NCI-H345 (cell line): ENCODE data around the gene APBB2.
A peak's percentile ranks its signal among the peaks of the same experiment; 100 is the strongest.

Source experiments
- DNase-seq: peaks from one replicate; lab custom pipeline; 2025; lab: John Stamatoyannopoulos, UW

The APBB2 gene

GRCh38 chr4:41098093-41099048 is 116.0 kb downstream of the APBB2 start:
- no peak for DNase-seq

DNA sequence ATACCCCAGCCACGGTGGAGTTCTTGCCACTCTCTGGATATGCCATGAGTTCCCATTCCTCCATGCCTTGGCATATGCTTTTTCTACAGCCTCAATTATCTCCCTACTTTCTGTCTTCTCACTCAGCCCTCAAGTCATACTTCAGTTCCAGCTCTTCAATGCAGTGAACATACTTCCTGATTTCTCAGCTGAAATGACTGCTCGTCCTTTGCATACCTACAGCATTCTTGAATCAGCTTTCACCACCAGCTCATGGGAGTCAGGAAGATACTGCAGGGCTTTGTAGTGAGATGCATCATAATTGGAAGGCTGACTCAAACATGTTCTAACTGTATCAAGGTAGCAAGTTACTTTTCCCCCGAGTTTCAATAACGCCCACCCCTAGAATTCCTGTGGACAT is 118.4 kb downstream of the APBB2 start:
- no peak for DNase-seq

DNA sequence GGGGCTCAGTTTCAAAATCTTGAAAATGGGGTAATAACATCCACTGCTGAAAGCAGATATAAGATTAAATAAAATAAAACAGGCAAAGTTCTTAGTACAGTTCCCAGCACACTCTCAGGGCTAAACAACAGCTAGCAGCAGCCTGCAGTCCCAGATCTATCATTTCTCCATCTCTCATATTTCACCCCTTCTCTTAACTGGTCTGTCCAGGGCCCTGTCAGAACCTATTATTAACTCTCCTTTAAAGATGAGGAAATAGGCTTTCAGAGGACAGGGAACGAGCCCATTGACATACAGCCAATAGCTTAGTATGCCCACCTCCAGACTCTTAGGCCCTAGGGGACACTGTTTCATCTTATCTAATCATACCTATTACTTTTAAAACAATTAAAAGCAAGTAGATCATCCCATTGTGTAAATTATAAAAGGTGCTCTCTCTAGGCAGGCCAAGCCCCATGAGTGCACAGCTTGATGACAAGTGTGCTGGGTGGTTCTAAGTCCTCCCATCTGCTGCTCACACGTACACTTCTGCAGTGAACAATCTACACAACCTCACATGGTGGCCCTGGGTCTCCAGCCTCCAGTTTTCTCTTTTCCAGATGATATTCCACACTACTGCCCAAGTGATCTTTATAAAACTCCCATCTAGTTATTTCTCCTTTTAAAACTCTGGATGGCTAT is 119.0 kb downstream of the APBB2 start:
- DNase-seq: peak; percentile 5

- DNase-seq: no peak
Observed at GRCh38 chr4:41092128-41092527, 122.2 kb downstream of the APBB2 start.

DNA sequence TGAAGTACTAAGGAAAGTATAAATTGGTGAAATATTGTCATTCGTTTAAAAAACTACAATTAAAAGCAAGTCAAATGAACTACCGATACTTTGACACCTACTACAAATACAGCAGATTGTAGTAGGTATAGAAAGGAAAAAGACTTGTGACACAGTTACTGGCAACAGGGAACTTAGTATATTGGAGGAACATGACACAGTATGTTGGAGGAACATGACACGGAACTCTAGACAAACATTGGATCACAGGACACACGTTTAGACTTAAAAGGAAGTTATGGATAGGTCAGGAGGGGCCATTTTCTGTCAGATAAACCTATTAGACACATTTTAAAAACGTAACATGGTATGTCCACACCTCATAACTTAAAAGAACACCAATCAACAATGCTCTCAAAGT is 132.5 kb downstream of the APBB2 start:
- no peak for DNase-seq

DNA sequence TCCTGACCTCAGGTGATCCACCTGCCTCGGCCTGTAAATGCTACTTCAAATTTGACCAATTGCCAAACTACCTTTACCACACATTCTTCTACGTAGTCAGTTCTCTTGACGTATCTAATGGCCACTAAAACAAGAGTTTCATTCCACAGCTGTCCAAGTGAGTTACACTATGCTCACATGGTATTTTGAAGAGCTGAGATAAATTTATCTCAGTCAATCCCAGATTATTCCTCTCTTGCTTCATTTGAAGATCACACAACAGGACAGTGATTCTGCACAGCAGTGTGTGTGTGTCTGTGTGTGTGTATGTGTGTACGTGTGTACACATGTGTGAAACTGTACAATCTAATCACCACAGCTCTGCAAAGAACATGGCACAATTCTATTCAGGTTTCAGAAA is 133.4 kb downstream of the APBB2 start:
- DNase-seq: no peak

DNA sequence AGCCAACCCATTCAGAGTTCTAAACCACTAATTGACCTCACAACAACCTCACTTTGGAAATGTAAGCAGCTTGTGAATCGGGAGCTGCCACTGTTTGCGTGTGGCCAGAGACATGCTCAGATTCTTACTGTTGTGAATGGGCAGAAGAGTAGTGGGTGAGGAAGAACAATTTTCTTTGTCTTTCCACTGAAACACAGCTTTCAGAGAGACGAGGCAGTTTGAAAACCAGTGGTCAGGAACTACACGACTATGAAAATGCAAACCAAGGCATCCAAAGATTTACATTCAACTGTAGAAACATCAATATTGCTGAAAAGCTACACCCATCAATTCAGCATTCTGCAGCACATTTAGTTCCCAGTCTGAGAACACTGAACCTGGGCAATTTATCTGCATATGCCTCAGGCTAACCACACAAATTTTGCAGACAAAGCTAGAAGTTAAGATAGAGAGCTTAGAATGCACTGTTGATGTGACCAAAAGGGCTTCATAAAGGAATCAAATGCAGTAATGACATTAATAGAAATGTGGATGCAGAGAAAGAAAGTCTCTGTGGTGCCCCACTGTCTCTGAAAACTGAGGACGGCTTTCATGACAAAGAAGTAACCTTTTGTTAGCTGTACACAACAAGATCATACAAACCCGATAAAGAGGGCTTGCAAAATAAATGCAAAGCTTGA is 134.3 kb downstream of the APBB2 start:
- no peak for DNase-seq

GRCh38 chr4:41077628-41078027 is 136.7 kb downstream of the APBB2 start:
- DNase-seq: no peak

DNA sequence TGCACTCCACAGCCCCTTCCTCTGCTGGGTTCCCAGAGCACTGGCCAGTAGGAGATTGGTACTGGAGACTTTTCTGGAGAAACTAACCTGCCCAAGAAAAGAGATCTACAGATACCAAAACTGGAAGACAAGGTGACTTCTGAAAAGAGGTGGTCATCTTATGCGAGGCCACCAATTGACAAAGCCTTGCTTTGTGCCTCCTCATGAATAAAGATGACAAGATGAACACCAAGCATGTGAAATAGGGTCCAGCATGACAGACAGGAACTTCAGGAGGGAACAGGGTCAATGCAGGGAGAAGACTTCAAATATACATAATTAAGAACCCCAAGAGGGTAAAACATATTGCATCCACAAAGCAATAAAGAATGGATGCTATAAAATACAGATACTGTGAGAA is 137.9 kb downstream of the APBB2 start:
- DNase-seq: no peak

DNA sequence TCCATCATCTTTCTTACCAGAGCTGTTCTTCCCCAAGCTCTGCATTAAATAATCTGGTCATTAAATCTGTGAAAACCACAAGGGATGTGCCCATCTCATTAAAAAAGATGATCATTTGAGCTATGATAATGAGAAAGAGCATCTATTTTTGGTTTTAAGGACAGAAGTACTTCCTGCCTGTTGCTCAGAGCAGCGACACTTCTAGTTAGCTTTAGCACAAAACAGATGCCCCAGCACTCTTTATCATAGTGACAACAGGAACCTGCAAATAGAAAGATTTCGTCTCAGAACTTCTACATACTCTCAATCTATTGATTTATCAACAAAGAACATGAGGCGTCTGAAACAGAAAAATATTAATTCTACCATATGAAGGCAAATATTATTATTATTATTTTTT is 140.1 kb downstream of the APBB2 start:
- DNase-seq: no peak

DNA sequence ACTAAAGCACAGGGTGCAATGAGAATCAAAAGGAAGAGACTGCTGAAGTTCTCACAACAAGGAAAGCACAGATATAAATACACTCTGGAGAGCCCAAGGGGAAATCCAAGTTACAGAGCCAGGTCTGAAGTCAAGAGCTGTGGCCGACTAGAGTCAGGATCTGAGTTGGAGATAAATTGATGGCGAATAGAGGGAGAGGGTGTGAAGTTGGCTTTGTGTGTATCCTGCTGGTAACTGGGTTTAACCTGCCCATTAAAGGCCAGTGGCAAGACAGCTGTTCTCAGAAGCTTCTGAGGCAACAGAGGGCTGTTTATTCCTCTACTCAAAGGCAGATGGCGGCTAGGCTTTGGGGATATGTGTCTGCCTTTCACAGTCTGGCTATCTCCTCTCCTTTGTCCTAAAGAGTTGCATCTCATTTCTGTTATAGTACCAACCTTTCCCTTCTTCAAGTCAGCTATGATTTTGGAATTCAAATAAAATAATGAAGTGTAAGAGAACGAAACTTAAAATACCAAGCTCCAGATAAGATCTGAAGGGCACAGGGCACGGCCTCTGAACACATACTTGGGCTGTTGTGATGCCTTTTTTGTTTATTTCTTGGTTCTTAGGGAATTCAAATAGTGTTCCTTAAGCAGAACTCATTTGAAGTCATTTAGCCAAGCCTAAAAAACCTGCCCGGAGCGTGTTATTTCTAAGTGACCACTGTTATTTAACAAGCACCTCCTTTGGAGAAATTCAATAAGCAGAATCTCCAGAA is 142.1 kb downstream of the APBB2 start:
- DNase-seq: no peak

GRCh38 chr4:41070516-41071281 is 143.6 kb downstream of the APBB2 start:
- no peak for DNase-seq

GRCh38 chr4:41069838-41070237 is 144.5 kb downstream of the APBB2 start:
- DNase-seq: peak; percentile 76

DNA sequence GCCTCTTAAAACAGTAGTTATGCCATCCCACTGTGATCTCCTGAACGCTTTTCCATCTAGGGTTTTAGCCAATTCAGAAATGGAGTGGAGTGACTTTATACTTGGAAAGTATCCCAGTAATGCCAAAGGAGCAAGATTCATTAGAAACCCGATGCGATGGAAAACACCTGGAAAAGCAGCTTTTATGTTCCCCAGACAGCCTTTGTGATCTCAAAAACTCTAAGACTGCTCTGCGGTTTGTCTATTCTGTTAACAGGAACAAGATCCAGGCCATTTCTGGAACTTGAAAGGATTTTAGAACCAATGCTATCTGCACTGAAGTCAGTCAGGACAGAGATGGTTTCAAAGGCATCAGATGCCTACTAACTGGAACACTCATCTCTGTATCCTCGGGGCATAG is 145.1 kb downstream of the APBB2 start:
- peak; percentile 3 for DNase-seq

DNA sequence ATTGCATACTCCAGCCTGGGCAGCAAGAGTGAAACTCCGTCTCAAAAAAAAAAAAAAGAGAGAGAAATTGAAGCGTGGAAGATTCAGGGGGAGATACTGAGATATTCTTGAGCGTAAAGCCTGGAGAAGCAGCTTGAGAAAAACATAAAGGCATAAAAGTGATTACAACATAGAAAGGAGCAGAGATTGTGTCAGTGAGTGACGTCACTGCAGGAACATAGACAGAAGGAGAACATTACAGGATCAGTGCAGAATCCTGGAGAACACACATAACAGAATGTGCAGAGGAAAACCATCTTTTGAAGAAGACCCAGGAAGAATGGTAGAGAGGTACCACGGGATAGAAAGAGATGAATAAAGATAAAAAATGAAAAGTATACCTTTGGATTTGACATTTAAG is 147.0 kb downstream of the APBB2 start:
- no peak for DNase-seq

DNA sequence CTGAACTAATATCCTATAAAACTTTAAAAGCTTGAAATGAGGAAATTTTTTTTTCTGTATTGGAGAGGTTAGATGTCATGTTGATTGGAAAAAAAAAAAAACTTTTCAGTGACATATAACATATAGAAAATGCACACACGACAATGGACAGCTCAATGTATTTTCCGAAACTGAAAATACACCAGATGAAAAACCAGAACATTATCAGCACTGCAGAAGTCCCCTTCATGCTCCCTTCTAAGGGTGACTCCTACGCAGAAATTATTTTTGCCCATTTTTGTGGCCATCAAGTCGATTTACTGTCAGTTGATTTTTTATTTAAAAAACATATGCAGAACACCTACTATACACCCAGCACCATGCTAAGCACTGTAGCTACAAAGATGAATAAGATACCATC is 148.3 kb downstream of the APBB2 start:
- no peak for DNase-seq

DNA sequence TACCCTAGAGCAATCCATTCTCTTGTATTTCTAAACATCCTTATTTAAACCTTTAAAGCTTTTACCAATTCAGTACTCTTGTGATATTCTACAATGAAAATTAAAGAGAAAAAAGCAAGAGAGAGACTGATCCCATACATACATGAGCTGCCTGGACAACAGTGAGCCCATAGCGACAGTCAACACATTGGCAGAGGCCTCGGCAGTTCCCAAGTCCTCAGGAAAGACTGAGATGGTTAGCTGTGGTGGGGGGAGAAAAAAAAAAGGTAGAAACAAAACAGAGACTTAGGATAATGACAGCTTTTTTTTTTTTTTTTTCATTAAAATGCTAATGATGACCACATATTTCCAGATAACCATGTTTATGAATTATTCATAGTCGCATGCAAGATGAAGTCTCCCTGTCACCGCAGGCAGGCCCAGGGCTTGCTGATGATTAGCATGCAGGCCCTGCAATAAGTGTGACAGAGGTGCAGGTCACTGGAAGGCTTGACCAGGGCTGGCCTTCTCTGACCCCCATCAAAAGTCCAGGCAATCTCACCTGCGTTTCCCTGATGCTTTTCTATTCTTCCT is 148.8 kb downstream of the APBB2 start:
- no peak for DNase-seq

- DNase-seq: no peak
Observed at GRCh38 chr4:41064953-41065352, 149.4 kb downstream of the APBB2 start.

DNA sequence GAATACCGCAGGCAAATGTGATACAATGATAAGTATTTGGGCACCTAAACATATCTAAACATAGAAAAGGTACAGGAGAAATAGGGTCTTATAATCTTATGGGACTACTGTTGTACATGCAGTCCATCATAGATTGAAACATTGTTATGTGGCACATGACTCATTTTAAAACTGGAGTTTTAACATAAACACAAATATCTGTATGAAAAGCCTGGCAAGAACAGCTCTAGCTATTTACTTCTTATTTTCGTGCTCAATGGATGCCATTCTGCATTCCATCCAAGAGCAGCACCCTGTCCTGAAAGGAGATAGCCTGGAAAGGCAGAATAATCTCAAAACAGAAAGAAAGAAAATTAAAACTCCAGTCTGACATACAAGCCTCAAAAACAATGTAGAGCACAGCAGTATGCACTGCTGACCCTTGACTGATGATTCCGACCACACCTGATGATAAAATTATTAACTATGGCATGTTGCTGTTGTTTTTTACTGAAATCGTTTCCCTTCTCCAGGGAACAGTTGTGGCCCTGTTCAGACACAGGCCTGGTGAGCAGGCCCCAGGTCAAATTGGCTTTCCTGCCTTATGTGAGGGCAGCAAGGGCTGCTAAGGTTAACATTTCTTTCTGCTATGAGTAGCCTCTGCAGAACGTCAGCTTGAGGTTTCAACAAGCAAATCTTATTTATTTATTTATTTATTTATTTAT is 152.7 kb downstream of the APBB2 start:
- DNase-seq: no peak
